ENCODE measurements around the gene SGTB. TPM values are rescaled to one million over a fixed set of nuclear protein-coding genes. Genes with fewer than 3 reads are reported as not detected.
A peak's percentile ranks its signal among the peaks of the same experiment; 100 is the strongest.
"Not testable (repeated sequence)": the region's sequence is repeated elsewhere in the genome, so short reads cannot be mapped to it uniquely, and the experiment has no call there.

SGTB gene
- total RNA-seq, 1 experiment from 2014 or later: 6.4 TPM

DNA sequence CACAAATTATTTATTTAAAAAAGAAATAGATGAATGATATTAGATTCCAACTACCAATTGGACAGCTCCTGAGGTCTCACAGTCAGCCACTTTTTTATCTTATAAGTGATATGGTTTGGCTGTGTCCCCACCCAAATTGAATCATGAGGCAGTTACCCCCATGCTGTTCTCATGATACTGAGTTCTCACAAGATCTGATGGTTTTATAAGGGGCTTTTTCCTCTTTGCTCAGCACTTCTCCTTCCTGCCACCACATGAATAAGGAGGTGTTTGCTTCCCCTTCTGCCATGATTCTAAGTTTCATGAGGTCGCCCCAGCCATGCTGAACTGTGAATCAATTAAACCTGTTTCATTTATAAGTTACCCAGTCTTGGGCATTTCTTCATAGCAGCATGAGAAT is 13.0 kb upstream of the SGTB start:
- no peak for DNase-seq (ENCODE audit: low read depth)

- DNase-seq (ENCODE audit: low read depth): peak; percentile 20
Measured at GRCh38 chr5:65734196-65734775, 12.4 kb upstream of the SGTB start.

DNA sequence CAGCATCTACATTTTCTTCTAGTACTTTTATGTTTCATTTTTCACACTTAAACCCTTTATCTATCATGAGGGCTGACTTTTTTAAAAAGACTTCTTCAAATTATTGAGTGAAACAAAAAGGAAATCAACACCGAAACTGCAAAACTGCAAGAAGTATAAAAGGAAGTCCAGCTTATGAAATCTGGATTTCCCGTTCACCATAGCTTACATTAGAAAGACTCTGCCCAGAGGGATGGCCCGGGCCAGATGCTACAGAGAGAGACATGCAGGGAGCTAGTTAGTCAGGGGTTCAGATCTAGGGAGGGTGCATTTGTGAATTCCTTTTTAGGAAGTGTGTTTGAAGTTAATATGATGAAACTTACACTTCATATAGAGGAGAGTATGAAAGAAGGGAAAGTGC is 10.1 kb upstream of the SGTB start:
- DNase-seq (ENCODE audit: low read depth): not testable (repeated sequence)

GRCh38 chr5:65730910-65731309 is 9.0 kb upstream of the SGTB start:
- no peak for DNase-seq (ENCODE audit: low read depth)

DNA sequence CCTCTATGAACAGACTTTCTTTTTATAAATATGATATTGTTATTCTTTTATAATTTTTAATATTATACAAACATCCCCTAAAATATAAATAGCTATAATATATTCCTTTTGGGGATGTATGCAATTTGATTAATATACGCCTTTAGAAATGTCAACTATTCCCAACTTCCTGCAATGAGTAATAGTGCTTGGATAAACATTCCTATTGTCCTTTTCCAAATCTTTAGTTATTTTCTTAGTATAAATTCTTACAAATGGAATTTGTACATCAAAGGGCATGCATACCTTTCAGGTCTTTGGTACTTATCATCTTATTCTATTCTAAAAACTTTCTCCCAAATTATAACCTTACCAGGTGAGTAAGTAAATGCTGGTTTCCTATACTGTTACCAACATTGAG is 6.3 kb upstream of the SGTB start:
- no peak for DNase-seq (ENCODE audit: low read depth)

- no peak for DNase-seq (ENCODE audit: low read depth)
Measured at GRCh38 chr5:65727491-65728156, 5.7 kb upstream of the SGTB start.

GRCh38 chr5:65722575-65723403 is 880 bp upstream of the SGTB start:
- peak; percentile 52 for DNase-seq (ENCODE audit: low read depth)

GRCh38 chr5:65721050-65721719 is 724 bp downstream of the SGTB start:
- peak; percentile 66 for DNase-seq (ENCODE audit: low read depth)

- DNase-seq (ENCODE audit: low read depth): no peak
Measured at GRCh38 chr5:65718576-65719310, 3.2 kb downstream of the SGTB start.

GRCh38 chr5:65708145-65708544 is 13.8 kb downstream of the SGTB start:
- DNase-seq (ENCODE audit: low read depth): no peak

- no peak for DNase-seq (ENCODE audit: low read depth)
Measured at GRCh38 chr5:65707663-65708062, 14.2 kb downstream of the SGTB start.

- no peak for DNase-seq (ENCODE audit: low read depth)
Measured at GRCh38 chr5:65704621-65705239, 17.2 kb downstream of the SGTB start.

GRCh38 chr5:65702036-65702435 is 19.9 kb downstream of the SGTB start:
- DNase-seq (ENCODE audit: low read depth): no peak

- no peak for DNase-seq (ENCODE audit: low read depth)
Measured at GRCh38 chr5:65699338-65699737, 22.6 kb downstream of the SGTB start.

GRCh38 chr5:65696892-65697291 is 25.0 kb downstream of the SGTB start:
- DNase-seq (ENCODE audit: low read depth): no peak

GRCh38 chr5:65695896-65696295 is 26.0 kb downstream of the SGTB start:
- no peak for DNase-seq (ENCODE audit: low read depth)

GRCh38 chr5:65695162-65695755 is 26.6 kb downstream of the SGTB start:
- no peak for DNase-seq (ENCODE audit: low read depth)

DNA sequence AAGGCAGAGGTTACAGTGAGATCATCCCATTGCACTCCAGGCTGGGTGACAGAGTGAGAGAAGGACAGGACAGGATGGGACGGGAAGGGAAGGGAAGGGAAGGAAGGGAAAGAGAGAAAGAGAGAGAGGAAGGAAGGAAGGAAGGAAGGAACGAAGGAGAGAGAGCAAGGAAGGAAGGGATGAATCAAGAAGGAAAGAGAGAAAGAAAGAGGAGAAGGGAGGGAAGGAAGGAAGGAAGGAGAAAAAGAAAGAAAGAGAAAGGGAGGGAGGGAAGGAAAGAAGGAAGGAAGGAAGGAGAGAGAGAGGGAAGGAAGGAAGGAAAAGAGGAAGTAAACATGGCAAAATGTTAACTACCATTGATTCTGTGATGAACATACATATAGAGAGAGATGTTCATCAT is 28.8 kb downstream of the SGTB start:
- DNase-seq (ENCODE audit: low read depth): no peak

DNA sequence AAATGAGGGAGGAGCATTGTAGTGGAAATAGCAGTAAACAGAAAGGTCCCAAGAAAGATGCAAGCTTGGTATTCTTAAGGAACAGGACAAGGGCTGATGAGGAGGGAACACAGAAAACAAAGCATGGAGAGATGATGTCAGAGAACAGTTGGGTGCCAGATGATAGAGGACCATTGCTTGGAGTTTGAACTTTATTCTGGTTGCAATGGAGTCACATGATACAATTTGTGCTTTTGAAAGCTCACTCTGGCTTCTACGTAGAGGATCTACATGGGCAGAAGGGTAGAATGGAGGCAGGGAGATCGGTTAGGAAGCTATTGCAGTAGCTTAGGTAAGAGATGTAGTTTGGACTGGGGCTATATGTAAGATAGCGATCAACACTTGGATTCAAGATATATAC is 39.8 kb downstream of the SGTB start:
- no peak for DNase-seq (ENCODE audit: low read depth)

GRCh38 chr5:65676056-65676455 is 45.9 kb downstream of the SGTB start:
- not testable (repeated sequence) for DNase-seq (ENCODE audit: low read depth)

Measured in HT1080 (cell line).